NCI-H345 treated with DMSO at 0.1 percent for 48 hours (cell line): Measurements from ENCODE around the gene PLCL2.

Experiments used
- DNase-seq: peaks from one replicate; lab custom pipeline; 2025; ENCODE audit not compliant: unreplicated experiment; lab: John Stamatoyannopoulos, UW

Gene PLCL2

GRCh38 chr3:17138246-17139039 lies 253.7 kb downstream of the PLCL2 start:
- DNase-seq = no peak
